Body of pancreas (tissue), 4 donors: Measurements from ENCODE around the gene GPR31. TPM values are rescaled to one million over a fixed set of nuclear protein-coding genes. Genes with fewer than 3 reads are reported as not detected.

ENCODE experiments used
- ATAC-seq: fragments of 150-250 bp; one replicate; pipeline ENCODE4 v1.9.1; 2016
- DNase-seq, 4 donors: peaks; one replicate each; pipeline ENCODE4 v3.0.0-alpha.2; 2019
- H3K27ac ChIP-seq, 4 donors: fragments of 200-600 bp; sonication (generic); 1 replicate in 3 of 4; 2 replicates in 1 of 4; pipeline versions ENCODE4 v1.5.1 to v1.6.1; 2016 to 2019; ENCODE audit warnings: mild to moderate bottlenecking in 1 of 4, mixed read lengths in 1 of 4, moderate library complexity in 1 of 4
- H3K27me3 ChIP-seq, 2 donors: fragments of 200-600 bp; sonication (generic); one replicate each; pipeline ENCODE4 v1.6.0; 2016; ENCODE audit warnings: mild to moderate bottlenecking in 1 of 2
- H3K36me3 ChIP-seq, 2 donors: fragments of 200-600 bp; sonication (generic); replicated peaks in 1 of 2; 2 replicates each; pipeline ENCODE4 v1.5.1; 2016; ENCODE audit warnings: low read depth in 2 of 2; ENCODE audit not compliant: insufficient read depth in 1 of 2
- H3K4me1 ChIP-seq: fragments of 200-600 bp; sonication (generic); one replicate; pipeline ENCODE4 v1.6.0; 2016
- H3K4me3 ChIP-seq, 2 donors: fragments of 200-600 bp; sonication (generic); 1 replicate in 1 of 2; 2 replicates in 1 of 2; pipeline ENCODE4 v1.5.1; 2016 to 2019
- H3K9me3 ChIP-seq, 3 donors: fragments of 200-600 bp; sonication (generic); 1 replicate in 2 of 3; 2 replicates in 1 of 3; pipeline ENCODE4 v1.5.1; 2016
- POLR2A ChIP-seq, 3 donors: fragments of 450-650 bp; IDR thresholded peaks; one replicate each; pipeline ENCODE4 v1.6.1; 2016; ENCODE audit warnings: antibody characterized with exemption in 3 of 3, mild to moderate bottlenecking in 2 of 3
- WGBS, 2 donors: methylation state at CpG; one replicate each; pipeline ENCODE4 v1.1.5; 2017; 5-methylcytosine and 5-hydroxymethylcytosine counted together
- intact Hi-C: fragments of 100-400 bp; cut with DNase I; formaldehyde crosslinking; loops from one replicate; pipeline ENCODE4 v1.15.1; 2023
- total RNA-seq, 2 donors: library from RNA; depleted of rRNA; stranded (reverse); fragments of >200 nt; gene quantifications; one replicate each; pipeline ENCODE4 v1.1.0, GENCODE V29; 2016
- TF ChIP-seq, protein P1 (sequence below), 7 experiments: fragments of 450-650 bp in 4 of 7; fragments of 200-600 bp in 3 of 7; sonication (generic) in 3 of 7; IDR thresholded peaks; one replicate each; pipeline ENCODE4 v1.5.1; 2016 to 2019; ENCODE audit warnings: antibody characterized with exemption in 7 of 7

Gene GPR31
- total RNA-seq, 2 donors from 2014 or later = not detected

DNA sequence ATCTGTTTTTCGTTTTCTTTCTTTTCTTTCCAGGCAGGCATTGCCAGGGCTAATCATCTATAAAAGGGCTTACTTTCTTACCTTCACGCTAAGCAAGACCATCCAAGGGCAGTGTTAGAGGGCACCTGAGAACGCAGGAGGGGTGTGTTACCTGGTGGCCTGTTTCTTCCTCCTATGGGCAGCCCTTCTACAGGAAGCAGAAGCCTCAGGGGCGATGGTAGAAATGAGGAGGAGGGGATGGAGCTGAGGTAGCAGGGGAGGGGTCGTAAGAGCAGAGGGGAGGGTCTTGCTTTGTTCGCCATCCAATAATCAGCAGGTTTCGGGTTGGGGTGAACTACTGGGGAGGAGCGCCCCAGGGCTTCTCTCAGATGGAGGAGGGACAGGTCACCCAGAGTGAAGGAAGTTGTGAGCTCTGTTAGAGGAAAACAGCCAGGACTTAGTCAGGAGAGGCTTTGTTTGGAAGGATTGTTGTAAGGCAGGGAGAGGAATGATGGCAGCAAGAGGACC is 36.4 kb downstream of the GPR31 start:
- Histone ChIP-seq H3K36me3 (no peaks in the 10 kb centered on the region), H3K27ac (no peak overlapping the region), H3K4me3 (no peak overlapping the region), H3K4me1 (no peaks in the 10 kb centered on the region), H3K27me3 (no peaks in the 10 kb centered on the region), H3K9me3 (no peaks in the 10 kb centered on the region)
- DNase-seq = no peak
- no peak for ATAC-seq
- intact Hi-C loops = no loop called here
- 64 to 76% methylated on average over 8 of the region's 8 CpGs for WGBS, 2 donors
- TF ChIP-seq, protein P1, sequence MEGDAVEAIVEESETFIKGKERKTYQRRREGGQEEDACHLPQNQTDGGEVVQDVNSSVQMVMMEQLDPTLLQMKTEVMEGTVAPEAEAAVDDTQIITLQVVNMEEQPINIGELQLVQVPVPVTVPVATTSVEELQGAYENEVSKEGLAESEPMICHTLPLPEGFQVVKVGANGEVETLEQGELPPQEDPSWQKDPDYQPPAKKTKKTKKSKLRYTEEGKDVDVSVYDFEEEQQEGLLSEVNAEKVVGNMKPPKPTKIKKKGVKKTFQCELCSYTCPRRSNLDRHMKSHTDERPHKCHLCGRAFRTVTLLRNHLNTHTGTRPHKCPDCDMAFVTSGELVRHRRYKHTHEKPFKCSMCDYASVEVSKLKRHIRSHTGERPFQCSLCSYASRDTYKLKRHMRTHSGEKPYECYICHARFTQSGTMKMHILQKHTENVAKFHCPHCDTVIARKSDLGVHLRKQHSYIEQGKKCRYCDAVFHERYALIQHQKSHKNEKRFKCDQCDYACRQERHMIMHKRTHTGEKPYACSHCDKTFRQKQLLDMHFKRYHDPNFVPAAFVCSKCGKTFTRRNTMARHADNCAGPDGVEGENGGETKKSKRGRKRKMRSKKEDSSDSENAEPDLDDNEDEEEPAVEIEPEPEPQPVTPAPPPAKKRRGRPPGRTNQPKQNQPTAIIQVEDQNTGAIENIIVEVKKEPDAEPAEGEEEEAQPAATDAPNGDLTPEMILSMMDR (IDR thresholded peaks at IDR 0.05) = no peak
- no peak for TF ChIP-seq POLR2A (IDR thresholded peaks at IDR 0.05)

DNA sequence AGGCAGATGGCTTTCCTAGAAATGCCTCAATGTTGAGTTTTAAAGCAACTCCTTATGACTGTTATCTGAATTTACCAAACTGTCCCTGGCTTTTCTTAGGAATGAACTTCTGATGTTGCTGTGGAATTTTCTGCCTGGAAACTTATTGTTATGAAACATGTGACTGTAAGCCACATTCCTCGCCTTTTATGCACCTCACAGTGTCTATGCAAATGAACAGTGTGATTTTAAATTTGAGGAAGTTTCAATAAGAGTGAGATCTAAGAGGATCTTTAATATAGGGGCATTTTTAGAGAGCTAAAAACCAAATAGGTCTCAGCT is 37.2 kb downstream of the GPR31 start:
- intact Hi-C loops = no loop called here

DNA sequence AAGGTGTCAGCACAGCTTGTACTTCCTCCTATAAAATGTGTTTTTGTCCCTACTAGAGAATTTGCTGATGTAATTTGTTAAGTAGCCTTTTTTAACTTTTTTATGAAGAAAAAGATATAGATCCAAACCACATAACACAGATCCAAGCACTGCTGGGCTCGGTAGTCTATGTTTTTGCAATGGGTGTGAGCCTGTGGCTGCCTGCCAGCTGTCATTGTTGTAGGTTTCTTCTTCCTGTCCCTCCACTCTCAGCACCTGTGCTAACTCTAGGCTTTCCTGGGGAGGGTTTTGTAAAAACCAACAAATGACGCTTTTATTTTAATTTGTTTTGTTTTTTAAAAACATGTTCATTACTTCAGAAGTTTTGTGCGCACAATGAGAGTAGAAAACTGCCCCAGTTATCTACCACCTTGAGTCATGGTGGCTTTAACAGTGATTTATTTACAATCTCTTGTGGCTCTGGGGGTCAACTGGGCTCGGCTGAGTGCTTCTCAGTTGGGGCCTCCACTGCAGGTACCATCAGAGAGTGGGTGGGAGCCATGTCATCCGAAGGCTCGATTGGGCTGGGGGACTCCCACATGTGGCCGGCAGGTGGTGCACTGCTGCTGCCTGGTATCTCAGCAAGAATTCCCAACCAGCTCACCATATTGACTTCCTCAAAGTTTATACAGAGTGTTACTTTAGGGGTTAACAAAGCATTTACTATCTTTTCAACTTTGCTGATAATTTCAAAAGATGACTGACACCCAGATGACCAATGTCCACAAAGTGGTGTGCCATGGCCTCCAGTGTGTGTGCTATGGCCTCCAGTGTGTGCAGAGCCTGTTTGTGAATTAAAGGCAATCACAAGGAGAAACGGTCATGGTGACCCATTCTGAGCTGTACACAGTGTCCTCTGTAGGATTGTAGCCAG is 37.9 kb downstream of the GPR31 start:
- Histone ChIP-seq H3K4me3 (no peak overlapping the region), H3K27me3 (no peaks in the 10 kb centered on the region), H3K36me3 (no peaks in the 10 kb centered on the region), H3K27ac (no peak overlapping the region), H3K4me1 (no peaks in the 10 kb centered on the region), H3K9me3 (no peaks in the 10 kb centered on the region)
- no peak for TF ChIP-seq POLR2A (IDR thresholded peaks at IDR 0.05)
- TF ChIP-seq, protein P1 (IDR thresholded peaks at IDR 0.05) = no peak
- intact Hi-C loops = no loop called here
- 73 to 74% methylated on average over 8 of the region's 8 CpGs for WGBS, 2 donors
- ATAC-seq (no peak), DNase-seq (no peak)

More for the DNA sequence above, 37.2 kb downstream of the GPR31 start:
- no peaks in the 10 kb centered on the region for H3K4me1 ChIP-seq
- TF ChIP-seq, protein P1 (IDR thresholded peaks at IDR 0.05) = no peak
- no peak for TF ChIP-seq POLR2A (IDR thresholded peaks at IDR 0.05)
- H3K9me3 ChIP-seq = no peaks in the 10 kb centered on the region
- 81 to 92% methylated on average over 1 of the region's 1 CpG for WGBS, 2 donors
- no peak overlapping the region for H3K4me3 ChIP-seq
- no peak for ATAC-seq
- DNase-seq = no peak
- H3K27me3 ChIP-seq = no peaks in the 10 kb centered on the region
- H3K36me3 ChIP-seq = no peaks in the 10 kb centered on the region
- no peak overlapping the region for H3K27ac ChIP-seq

DNA sequence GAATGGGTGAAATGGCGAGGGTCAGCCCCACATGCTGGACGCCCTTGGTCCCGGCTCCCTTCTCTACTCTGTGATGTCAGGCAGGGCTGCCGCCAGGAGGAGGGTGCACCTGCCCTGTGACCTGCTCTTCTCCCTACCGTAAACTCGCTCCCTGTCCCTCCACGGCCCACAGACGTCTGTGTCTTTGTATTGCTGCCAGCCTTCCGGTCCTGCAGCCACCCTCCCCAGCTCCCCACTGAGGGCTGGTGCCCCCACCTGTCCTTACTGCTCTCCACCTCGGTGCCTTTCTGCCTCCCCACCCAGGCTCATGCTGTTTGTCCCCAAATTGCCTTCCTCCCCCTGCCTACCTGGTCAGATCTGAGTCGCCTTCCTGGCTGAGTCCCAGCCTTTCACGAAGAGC is 38.9 kb downstream of the GPR31 start:
- WGBS, 2 donors = 78 to 85% methylated on average over 12 of the region's 12 CpGs
- no peaks in the 10 kb centered on the region for H3K4me1 ChIP-seq
- H3K9me3 ChIP-seq = no peaks in the 10 kb centered on the region
- no peaks in the 10 kb centered on the region for H3K36me3 ChIP-seq
- no peak overlapping the region for H3K27ac ChIP-seq
- H3K27me3 ChIP-seq = no peaks in the 10 kb centered on the region
- no peak for TF ChIP-seq POLR2A (IDR thresholded peaks at IDR 0.05)
- TF ChIP-seq, protein P1 (IDR thresholded peaks at IDR 0.05) = no peak
- H3K4me3 ChIP-seq = no peak overlapping the region
- DNase-seq (no peak), ATAC-seq (no peak)
- intact Hi-C loops = no loop called here

DNA sequence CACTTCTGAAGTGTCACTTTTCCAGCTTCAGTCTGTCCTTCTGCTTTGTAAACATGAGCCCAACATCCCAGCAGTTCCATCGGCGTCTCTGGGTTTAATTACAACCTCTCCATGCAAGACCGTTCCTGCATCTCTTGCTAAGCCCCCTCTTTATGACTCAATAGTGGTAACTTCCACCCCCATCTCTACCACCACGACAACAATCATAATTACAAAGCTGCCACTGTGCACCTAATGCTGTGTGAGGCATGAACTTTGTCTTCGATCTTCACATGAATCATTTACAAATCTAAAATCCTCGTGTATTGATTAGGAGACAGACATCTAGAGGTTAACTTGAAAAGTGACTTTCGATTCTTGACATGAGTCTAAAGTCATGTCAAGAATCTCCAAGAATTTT is 39.8 kb downstream of the GPR31 start:
- intact Hi-C loops = no loop called here
- H3K27ac ChIP-seq = no peak overlapping the region
- no peaks in the 10 kb centered on the region for H3K36me3 ChIP-seq
- DNase-seq (no peak), ATAC-seq (no peak)
- no peaks in the 10 kb centered on the region for H3K4me1 ChIP-seq
- H3K4me3 ChIP-seq = no peak overlapping the region
- H3K9me3 ChIP-seq = no peaks in the 10 kb centered on the region
- no peaks in the 10 kb centered on the region for H3K27me3 ChIP-seq
- WGBS, 2 donors = 46 to 60% methylated on average over 7 of the region's 7 CpGs
- TF ChIP-seq, protein P1 (IDR thresholded peaks at IDR 0.05) = no peak
- TF ChIP-seq POLR2A (IDR thresholded peaks at IDR 0.05) = no peak
